Chondrocyte (in vitro differentiated cells): ENCODE measurements around the gene TLX1. TPM values are rescaled to one million over a fixed set of nuclear protein-coding genes. Genes with fewer than 3 reads are reported as not detected.

Source experiments
- DNase-seq: peaks from one replicate; pipeline ENCODE4 v3.0.0; 2021; ENCODE audit warnings: mixed read lengths, low spot score
- H3K27ac Mint-ChIP-seq: one replicate; pipeline ENCODE4 v1.8.0; 2021; ENCODE audit warnings: mild to moderate bottlenecking, moderate library complexity, mixed read lengths; ENCODE audit not compliant: unreplicated experiment
- H3K27me3 Mint-ChIP-seq: 2 replicates; pipeline ENCODE4 v1.8.0; 2021; ENCODE audit warnings: low read depth, mixed read lengths
- H3K36me3 Mint-ChIP-seq: 2 replicates; pipeline ENCODE4 v1.8.0; 2021; ENCODE audit warnings: low read depth, mixed read lengths
- H3K4me1 Mint-ChIP-seq: 2 replicates; pipeline ENCODE4 v1.8.0; 2021; ENCODE audit warnings: low read depth, mild to moderate bottlenecking, mixed read lengths
- H3K4me3 Mint-ChIP-seq: one replicate; pipeline ENCODE4 v1.8.0; 2021; ENCODE audit warnings: mild to moderate bottlenecking, moderate library complexity, mixed read lengths; ENCODE audit not compliant: unreplicated experiment
- H3K9me3 Mint-ChIP-seq: 2 replicates; pipeline ENCODE4 v1.8.0; 2021; ENCODE audit warnings: low read depth, mixed read lengths
- CTCF ChIP-seq: fragments of 200-600 bp; sonication (generic); IDR thresholded peaks from 2 replicates; pipeline ENCODE4 v1.5.0; 2021; ENCODE audit warnings: antibody characterized with exemption, mild to moderate bottlenecking, moderate library complexity
- total RNA-seq: library from RNA; stranded (reverse); gene quantifications from 3 replicates; pipeline ENCODE4 v1.2.1, GENCODE V29; 2021

Gene TLX1
- total RNA-seq, 1 donor from 2014 or later: not detected

- no peak for TF ChIP-seq CTCF
- Mint-ChIP-seq H3K27me3 (peaks cover 71% of the 10 kb centered on the region), H3K4me1 (peaks cover 14% of the 10 kb centered on the region), H3K36me3 (peaks cover 2% of the 10 kb centered on the region), H3K27ac (no peak overlapping the region), H3K4me3 (no peak overlapping the region), H3K9me3 (no peaks in the 10 kb centered on the region)
- DNase-seq: no peak
Observed at GRCh38 chr10:101140084-101140949, 9.2 kb downstream of the TLX1 start.

- H3K9me3 Mint-ChIP-seq: no peaks in the 10 kb centered on the region
- no peak for DNase-seq
- H3K4me3 Mint-ChIP-seq: no peak overlapping the region
- TF ChIP-seq CTCF: no peak
- no peaks in the 10 kb centered on the region for H3K36me3 Mint-ChIP-seq
- H3K27me3 Mint-ChIP-seq: peaks cover 71% of the 10 kb centered on the region
- no peak overlapping the region for H3K27ac Mint-ChIP-seq
- peaks cover 7% of the 10 kb centered on the region for H3K4me1 Mint-ChIP-seq
Observed at GRCh38 chr10:101140950-101141615, 10.0 kb downstream of the TLX1 start.

- Mint-ChIP-seq H3K27ac (no peak overlapping the region), H3K4me3 (no peak overlapping the region), H3K9me3 (no peaks in the 10 kb centered on the region), H3K36me3 (no peaks in the 10 kb centered on the region), H3K27me3 (peaks cover 74% of the 10 kb centered on the region), H3K4me1 (peaks cover 7% of the 10 kb centered on the region)
- peak; percentile 97 for TF ChIP-seq CTCF
- DNase-seq: no peak
Observed at GRCh38 chr10:101141616-101142532, 10.8 kb downstream of the TLX1 start.

- H3K4me3 Mint-ChIP-seq: no peak overlapping the region
- DNase-seq: no peak
- H3K27me3 Mint-ChIP-seq: peaks cover 76% of the 10 kb centered on the region
- no peak for TF ChIP-seq CTCF
- H3K36me3 Mint-ChIP-seq: no peaks in the 10 kb centered on the region
- H3K4me1 Mint-ChIP-seq: peaks cover 7% of the 10 kb centered on the region
- no peaks in the 10 kb centered on the region for H3K9me3 Mint-ChIP-seq
- H3K27ac Mint-ChIP-seq: no peak overlapping the region
Observed at GRCh38 chr10:101142533-101143344, 11.6 kb downstream of the TLX1 start.
